A549 (cell line): ENCODE results near the gene PGPEP1.

Experiments
- ATOH8 ChIP-seq: fragments of 250-450 bp; sonication (Bioruptor Pico); IDR thresholded peaks from 2 replicates; pipeline ENCODE4 v1.5.0; 2020; ENCODE audit warnings: low read depth, mild to moderate bottlenecking, moderate library complexity
- FOSL2 ChIP-seq, 2 experiments: fragments of 450-650 bp in 1 of 2; fragments of >200 bp in 1 of 2; sonication (Bioruptor Twin) in 1 of 2; formaldehyde crosslinking; IDR thresholded peaks; 2 replicates each; pipeline versions ENCODE4 v1.5.0 to v1.6.1; 2016 to 2020; ENCODE audit warnings: mild to moderate bottlenecking in 1 of 2, moderate library complexity in 1 of 2
- FOXS1 ChIP-seq: fragments of 250-450 bp; sonication (Bioruptor Pico); IDR thresholded peaks from 2 replicates; pipeline ENCODE4 v1.5.0; 2020; ENCODE audit warnings: mild to moderate bottlenecking, moderate library complexity
- HOXA7 ChIP-seq: fragments of 250-450 bp; sonication (Bioruptor Pico); IDR thresholded peaks from 2 replicates; pipeline ENCODE4 v1.5.0; 2020; ENCODE audit warnings: mild to moderate bottlenecking, moderate library complexity
- JUNB ChIP-seq: fragments of >200 bp; sonication (Bioruptor Twin); formaldehyde crosslinking; IDR thresholded peaks from 2 replicates; pipeline ENCODE4 v1.6.1; 2016
- MAZ ChIP-seq: fragments of 150-350 bp; IDR thresholded peaks from 2 replicates; pipeline ENCODE4 v1.6.1; 2014; ENCODE audit warnings: antibody characterized with exemption, low read depth, low read length, borderline replicate concordance
- POLR2A ChIP-seq: IDR thresholded peaks from 2 replicates; pipeline ENCODE4 v1.6.1; 2012; ENCODE audit warnings: mild to moderate bottlenecking, low read length
- RAD21 ChIP-seq, 2 experiments: fragments of >200 bp in 1 of 2; sonication (Bioruptor Twin) in 1 of 2; formaldehyde crosslinking in 1 of 2; IDR thresholded peaks in 1 of 2; conservative IDR thresholded peaks in 1 of 2; 2 replicates in 1 of 2; 3 replicates in 1 of 2; pipeline ENCODE4 v1.6.1; 2012 to 2018; ENCODE audit warnings: inconsistent platforms in 1 of 2
- TF ChIP-seq, protein P1 (sequence below): fragments of 200-600 bp; sonication (generic); IDR thresholded peaks from 2 replicates; pipeline ENCODE4 v1.6.1; 2016; ENCODE audit warnings: antibody characterized with exemption, mild to moderate bottlenecking, moderate library complexity
- TF ChIP-seq, protein P2 (sequence below): fragments of >200 bp; sonication (Bioruptor Twin); formaldehyde crosslinking; IDR thresholded peaks from 3 replicates; pipeline ENCODE4 v1.5.1; 2016

DNA sequence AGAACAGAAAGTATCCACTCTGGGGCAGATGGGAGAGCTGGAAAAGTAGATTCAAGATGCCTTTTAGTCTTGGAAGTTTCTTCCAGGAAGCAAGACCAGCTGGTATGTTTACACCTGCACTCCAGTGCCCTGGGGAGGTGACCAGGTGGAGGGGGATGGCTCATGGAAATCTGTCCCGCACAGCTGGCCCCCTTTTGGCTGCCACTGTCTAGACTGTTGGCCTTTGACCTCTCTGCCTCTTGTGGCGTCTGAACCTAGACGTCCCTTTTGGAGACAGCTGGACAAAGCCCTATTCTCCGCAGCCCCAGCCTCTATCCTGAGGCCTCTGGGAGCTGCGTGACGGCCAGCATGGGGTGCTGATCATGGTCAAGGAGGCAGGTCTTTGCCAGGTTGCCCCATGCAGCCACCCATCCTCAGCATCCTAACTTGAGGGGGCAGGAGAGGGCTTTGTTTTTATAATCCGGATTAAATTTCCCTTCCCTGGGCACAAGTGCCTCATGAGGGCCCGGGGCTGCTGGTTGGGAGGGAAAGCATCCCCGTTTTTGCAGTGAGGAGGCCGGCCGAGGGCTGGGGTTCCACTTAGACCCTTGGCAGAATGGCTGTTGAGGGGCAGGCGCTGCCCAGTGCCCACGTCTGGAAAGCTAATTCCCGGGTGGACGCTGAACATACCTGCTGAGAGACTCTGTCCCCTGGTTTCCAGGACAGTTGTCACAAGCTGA is 28.3 kb downstream of the PGPEP1 start:
- TF ChIP-seq POLR2A (no peak), ATOH8 (CRISPR knock-in tag) (no peak), JUNB (no peak), RAD21 (conservative IDR thresholded peaks at IDR 0.05 in 1 of 2, IDR thresholded peaks at IDR 0.05 in 1 of 2) (no peak), FOXS1 (CRISPR knock-in tag) (no peak), MAZ (no peak), FOSL2 (IDR thresholded peaks at IDR 0.05) (no peak), FOSL2 (CRISPR knock-in tag; IDR thresholded peaks at IDR 0.05) (no peak), HOXA7 (CRISPR knock-in tag) (no peak)
- TF ChIP-seq, protein P1, sequence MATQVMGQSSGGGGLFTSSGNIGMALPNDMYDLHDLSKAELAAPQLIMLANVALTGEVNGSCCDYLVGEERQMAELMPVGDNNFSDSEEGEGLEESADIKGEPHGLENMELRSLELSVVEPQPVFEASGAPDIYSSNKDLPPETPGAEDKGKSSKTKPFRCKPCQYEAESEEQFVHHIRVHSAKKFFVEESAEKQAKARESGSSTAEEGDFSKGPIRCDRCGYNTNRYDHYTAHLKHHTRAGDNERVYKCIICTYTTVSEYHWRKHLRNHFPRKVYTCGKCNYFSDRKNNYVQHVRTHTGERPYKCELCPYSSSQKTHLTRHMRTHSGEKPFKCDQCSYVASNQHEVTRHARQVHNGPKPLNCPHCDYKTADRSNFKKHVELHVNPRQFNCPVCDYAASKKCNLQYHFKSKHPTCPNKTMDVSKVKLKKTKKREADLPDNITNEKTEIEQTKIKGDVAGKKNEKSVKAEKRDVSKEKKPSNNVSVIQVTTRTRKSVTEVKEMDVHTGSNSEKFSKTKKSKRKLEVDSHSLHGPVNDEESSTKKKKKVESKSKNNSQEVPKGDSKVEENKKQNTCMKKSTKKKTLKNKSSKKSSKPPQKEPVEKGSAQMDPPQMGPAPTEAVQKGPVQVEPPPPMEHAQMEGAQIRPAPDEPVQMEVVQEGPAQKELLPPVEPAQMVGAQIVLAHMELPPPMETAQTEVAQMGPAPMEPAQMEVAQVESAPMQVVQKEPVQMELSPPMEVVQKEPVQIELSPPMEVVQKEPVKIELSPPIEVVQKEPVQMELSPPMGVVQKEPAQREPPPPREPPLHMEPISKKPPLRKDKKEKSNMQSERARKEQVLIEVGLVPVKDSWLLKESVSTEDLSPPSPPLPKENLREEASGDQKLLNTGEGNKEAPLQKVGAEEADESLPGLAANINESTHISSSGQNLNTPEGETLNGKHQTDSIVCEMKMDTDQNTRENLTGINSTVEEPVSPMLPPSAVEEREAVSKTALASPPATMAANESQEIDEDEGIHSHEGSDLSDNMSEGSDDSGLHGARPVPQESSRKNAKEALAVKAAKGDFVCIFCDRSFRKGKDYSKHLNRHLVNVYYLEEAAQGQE = no peak
- TF ChIP-seq, protein P2, sequence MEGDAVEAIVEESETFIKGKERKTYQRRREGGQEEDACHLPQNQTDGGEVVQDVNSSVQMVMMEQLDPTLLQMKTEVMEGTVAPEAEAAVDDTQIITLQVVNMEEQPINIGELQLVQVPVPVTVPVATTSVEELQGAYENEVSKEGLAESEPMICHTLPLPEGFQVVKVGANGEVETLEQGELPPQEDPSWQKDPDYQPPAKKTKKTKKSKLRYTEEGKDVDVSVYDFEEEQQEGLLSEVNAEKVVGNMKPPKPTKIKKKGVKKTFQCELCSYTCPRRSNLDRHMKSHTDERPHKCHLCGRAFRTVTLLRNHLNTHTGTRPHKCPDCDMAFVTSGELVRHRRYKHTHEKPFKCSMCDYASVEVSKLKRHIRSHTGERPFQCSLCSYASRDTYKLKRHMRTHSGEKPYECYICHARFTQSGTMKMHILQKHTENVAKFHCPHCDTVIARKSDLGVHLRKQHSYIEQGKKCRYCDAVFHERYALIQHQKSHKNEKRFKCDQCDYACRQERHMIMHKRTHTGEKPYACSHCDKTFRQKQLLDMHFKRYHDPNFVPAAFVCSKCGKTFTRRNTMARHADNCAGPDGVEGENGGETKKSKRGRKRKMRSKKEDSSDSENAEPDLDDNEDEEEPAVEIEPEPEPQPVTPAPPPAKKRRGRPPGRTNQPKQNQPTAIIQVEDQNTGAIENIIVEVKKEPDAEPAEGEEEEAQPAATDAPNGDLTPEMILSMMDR = no peak
